HG03520 (cell line): ENCODE results near the gene TRAM1L1.

Experiments used
- ATAC-seq: cut with Tn5 transposase; IDR thresholded peaks from one replicate; pipeline ENCODE4 v1.9.1; 2021; ENCODE audit warnings: mild to moderate bottlenecking, moderate library complexity; ENCODE audit not compliant: unreplicated experiment

TRAM1L1 gene

GRCh38 chr4:117084866-117085701, at the start of gene TRAM1L1:
Gene TRAM1L1, minus strand, starts transcription at chr4:117085576. Its CDS starts 183 bp downstream, at chr4:117085393.
- no peak for ATAC-seq

DNA sequence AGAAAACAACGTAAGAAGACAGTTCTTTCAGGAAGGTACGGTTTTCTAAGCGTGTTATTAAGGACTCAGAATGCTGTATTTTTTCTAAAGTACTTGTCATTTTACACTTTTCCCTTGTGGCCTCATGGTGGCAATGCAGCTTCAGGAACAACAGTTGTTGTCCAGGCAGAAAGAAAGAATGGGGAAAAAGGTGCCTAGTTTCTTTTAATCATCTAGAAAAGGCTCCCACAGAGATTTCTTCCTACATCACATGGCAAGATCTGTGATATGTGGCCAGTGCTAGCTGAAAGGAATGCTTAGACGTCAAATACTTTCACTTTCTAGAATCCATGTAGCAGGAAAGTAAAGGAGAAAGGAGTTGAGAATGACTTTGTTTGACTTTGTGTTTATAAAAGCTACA, 49.0 kb upstream of the TRAM1L1 start:
- ATAC-seq = no peak

DNA sequence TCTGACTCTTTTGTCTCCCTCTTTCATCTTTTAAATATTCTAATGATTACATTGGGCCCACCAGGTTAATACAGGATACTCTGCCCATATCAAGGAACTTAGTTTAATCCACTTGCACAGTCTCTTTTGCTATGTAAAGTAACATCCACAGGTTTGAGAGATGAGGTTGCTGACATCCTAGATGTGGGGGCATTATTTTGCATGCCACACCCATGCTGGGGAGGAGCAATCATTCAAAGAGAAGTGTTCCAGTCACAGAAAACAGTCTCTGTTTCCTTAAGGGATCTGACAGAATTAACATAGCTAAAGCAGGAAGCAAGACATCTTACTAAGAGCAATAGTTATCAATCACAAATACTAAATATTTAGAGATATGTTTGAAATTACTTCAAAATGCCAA, 11.5 kb upstream of the TRAM1L1 start:
- ATAC-seq = no peak

GRCh38 chr4:117096462-117096861, 11.1 kb upstream of the TRAM1L1 start:
- ATAC-seq = no peak

DNA sequence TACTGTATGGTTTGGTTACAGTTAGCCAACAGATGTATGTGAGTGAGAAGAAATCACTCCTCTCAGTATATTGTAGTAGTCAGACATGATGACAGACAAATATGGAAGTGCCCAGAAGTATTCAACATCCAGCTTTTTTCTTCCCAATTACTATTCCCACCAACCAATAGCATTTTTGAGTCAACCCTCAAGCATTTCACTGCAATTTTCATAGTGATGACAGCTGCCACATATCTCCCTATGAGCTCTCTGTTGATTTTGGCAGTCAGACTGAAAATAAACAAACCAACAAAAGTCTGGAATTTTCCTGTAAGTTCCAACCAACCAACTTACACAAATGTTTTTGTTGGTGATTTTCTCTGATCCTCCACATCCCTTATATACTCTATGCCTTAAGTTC, 8.2 kb upstream of the TRAM1L1 start:
- no peak for ATAC-seq

- ATAC-seq = no peak
Observed at GRCh38 chr4:117077760-117078159, 7.6 kb downstream of the TRAM1L1 start.

DNA sequence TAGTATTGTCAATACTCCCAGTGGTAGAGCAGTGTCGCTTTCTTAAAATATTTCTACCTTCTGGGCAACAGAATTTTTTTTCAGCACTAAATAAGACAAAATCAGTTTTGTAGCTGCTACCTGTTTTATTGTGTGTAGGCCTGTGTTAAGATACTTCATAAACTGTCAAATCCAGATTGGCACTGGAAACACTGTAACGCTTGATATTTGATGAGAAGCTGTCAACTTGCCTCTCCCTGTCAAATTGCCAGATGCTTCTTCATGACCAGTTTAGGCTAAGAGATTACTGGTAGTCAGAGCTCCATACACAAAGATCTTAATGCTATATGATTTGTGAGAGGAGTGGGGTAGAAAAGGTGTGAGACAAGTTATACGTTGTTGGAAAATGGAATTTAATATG, 17.3 kb downstream of the TRAM1L1 start:
- ATAC-seq = no peak

GRCh38 chr4:117063961-117064696, 21.2 kb downstream of the TRAM1L1 start:
- ATAC-seq = no peak

DNA sequence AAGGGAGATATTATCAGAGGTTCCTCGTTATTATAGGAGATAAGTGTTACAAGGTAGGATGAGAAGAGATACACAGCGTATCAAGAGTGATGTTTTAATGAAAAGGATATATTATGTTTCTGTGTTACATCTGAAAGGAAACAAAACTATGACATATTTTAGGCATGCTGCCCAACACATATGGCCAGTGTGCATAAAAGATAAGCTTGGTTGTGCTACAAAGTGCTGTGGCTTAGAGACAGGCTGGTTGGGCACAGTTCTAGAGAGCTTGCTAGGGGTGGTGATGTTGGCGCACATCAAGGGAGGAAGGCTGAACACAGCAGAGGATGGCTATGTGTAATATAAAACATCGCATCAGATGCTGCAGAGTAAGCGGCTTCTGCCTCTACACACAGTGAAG, 42.4 kb downstream of the TRAM1L1 start:
- no peak for ATAC-seq
